HG02852 (cell line): ENCODE measurements around the gene SKA2.
A peak's percentile ranks its signal among the peaks of the same experiment; 100 is the strongest.
"Not testable (repeated sequence)": the region's sequence is repeated elsewhere in the genome, so short reads cannot be mapped to it uniquely, and the experiment has no call there.

Experiments
- ATAC-seq: cut with Tn5 transposase; IDR thresholded peaks from one replicate; pipeline ENCODE4 v1.9.1; 2021; ENCODE audit warnings: mild to moderate bottlenecking, moderate library complexity; ENCODE audit not compliant: unreplicated experiment

Gene SKA2

GRCh38 chr17:59105852-59106462 is 49.0 kb downstream of the SKA2 start:
- ATAC-seq = peak; percentile 11

DNA sequence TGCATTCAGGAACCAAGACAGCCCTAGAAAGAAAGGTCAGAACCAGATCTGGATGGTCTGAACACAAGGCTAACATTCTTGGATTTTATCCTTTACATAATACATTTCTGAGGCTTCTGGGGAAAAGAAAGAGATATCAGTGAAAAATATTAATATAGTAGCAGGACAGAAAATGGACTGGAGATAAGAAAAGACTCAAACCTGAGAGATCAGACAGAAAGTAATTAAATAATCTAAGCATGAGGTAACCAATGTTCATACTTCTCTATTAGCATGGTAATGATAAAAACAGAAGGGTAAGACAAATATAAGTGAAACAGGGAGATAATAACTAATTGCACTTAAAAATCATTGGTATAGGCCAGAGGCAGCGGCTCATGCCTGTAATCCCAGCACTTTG is 53.8 kb downstream of the SKA2 start:
- no peak for ATAC-seq

GRCh38 chr17:59097876-59098275 is 57.1 kb downstream of the SKA2 start:
- no peak for ATAC-seq

DNA sequence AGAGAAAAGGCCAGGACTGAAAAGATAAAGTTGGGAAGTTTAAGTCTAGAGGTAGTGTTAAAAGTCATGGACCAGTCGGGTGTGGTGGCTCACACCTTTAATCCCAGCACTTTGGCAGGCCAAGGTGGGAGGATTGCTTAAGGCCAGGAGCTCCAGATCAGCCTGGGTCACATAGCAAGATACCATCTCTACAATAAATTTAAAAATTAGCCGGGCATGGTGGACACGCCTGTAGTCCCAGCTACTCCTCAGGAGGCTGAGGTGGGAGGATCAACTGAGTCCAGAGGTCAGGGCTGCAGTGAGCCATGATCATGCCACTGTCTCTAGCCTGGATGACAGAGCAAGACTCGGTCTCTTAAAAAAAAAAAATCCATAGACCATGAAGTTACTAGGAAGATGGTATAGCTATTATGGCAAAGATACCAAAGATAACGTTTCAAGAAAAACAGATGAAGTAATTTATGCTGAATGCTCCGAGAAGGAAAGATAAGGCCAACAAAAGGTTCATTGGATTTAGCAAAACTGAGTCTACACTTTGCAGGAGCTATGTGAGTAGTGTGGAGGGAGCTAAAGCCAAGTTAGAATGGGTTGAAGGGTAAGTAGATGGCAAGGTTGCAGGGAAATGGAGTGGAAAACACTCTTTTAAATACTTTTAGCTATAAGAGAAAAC is 60.0 kb downstream of the SKA2 start:
- ATAC-seq = no peak

DNA sequence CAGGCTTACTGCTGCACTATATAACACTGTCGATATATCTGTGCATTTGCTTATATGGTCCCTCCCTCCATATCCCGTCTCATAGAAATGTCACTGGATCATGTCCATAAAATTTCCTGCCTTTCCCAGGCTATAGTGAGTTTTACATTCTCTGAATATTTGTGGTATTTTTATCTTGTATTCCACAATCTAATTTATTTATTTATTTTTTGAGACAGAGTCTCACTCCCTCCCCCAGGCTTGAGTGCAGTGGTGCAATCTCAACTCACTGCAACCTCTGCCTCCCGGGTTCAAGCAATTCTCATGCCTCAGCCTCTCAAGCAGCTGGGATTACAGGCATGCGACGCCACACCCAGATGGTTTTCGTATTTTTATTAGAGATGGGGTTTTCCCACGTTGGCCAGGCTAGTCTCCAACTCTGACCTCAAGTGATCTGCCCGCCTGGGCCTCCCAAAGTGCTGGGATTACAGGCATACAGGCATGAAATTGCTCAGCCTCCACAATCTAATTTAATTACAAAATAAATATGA is 61.2 kb downstream of the SKA2 start:
- ATAC-seq = no peak

- ATAC-seq = no peak
Observed at GRCh38 chr17:59093145-59093701, 61.8 kb downstream of the SKA2 start.

- ATAC-seq = not testable (repeated sequence)
Observed at GRCh38 chr17:59090593-59090992, 64.4 kb downstream of the SKA2 start.

- ATAC-seq = no peak
Observed at GRCh38 chr17:59084154-59084553, 70.8 kb downstream of the SKA2 start.

DNA sequence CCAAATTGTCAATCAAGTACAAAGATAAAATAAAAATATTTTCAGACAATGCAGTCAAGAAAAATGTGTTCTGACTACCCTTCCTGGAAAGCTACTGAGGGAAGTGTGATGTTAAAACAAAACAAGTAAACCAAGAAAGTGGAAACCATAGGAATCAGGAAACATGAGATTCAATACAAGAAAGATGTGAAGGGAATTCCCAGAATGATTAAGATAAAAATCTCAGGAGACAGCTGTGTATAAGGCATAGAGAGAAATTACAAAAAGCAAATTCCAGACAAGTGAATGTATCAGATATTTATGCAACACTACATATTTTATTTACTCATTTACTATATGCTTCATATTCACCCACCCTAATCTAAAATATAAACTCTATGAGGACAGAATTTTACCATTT is 80.5 kb downstream of the SKA2 start:
- no peak for ATAC-seq

DNA sequence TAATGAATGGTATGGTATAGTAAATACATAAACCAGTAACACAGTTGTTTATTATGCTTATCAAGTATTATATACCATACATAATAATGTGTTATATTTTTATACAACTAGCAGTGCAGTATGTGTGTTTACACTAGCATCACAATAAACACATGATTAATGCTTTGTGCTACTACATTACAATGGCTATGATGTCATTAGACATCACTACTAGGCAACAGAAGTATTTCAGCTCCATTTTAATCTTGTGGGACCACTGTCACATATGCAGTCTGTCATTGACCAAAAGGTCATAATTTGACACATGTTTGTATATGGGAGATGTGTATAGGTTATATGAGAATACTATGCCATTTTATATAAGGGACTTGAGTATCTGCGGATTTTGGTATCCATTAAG is 81.0 kb downstream of the SKA2 start:
- ATAC-seq = no peak

DNA sequence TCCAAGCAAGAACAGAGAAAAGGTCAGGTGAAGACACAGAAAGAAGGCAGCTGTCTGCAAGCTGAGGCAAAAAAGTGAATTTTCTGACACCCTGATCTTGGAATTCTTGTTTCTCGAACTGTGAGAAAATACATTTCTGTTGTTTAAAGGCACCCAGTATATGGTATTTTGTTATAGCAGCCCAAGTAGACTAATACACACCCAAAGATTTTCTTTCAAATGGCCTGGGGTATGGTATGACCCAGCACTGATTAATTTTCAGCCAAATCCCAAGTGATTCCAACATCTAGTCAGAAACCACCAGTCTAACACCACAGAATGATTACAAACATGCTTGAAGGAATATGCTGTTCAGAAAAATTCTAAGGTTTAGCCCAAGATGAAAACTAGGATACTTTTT is 85.1 kb downstream of the SKA2 start:
- ATAC-seq = no peak

DNA sequence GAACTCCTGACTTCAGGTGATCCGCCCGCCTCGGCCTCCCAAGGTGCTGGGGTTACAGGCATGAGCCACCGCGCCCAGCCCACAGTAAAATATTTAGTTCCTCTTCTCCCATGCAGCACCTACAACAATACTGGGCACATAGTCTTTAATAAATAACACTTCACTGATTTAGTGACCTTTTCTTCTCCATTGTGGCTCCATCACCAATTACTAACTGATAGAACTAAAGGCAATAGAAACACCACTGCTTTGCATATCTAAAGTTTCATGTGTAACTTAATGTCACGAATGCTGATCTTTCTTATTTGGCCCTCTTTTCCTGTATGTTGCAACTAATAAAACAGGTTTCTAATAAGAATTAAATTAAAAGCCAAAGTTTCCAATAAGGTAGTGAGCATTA is 87.2 kb downstream of the SKA2 start:
- no peak for ATAC-seq

- no peak for ATAC-seq
Observed at GRCh38 chr17:59067340-59067739, 87.6 kb downstream of the SKA2 start.

DNA sequence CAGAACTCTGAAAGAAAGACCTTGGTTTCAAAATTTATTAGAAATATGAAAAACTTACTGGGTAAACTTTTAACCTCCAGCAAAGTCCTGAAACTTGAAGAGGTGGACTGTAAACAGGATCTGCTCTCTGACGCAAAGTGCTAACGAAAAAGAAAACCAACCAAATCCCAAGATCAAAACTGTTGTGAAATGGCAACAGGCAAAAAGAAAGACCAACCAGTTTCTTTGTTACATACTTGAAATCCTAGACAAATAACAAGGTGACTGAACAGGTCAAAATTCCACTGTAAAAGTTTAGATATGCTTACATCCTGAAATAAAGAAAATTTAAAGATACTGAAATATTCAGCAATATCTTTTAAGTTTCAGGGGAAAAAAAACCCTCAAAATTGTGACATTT is 92.5 kb downstream of the SKA2 start:
- no peak for ATAC-seq
